BE2C (cell line): ENCODE measurements around the gene KRT35.

ENCODE experiments used
- DNase-seq: peaks from one replicate; pipeline ENCODE4 v3.0.0-alpha.2; 2020
- H3K27me3 ChIP-seq: fragments of 250-450 bp; sonication (Bioruptor Pico); 2 replicates; pipeline ENCODE4 v1.5.1; 2020; ENCODE audit warnings: mild to moderate bottlenecking
- H3K36me3 ChIP-seq: fragments of 250-450 bp; sonication (Bioruptor Pico); 2 replicates; pipeline ENCODE4 v1.5.1; 2020; ENCODE audit warnings: mild to moderate bottlenecking
- H3K4me1 ChIP-seq: fragments of 250-450 bp; sonication (Bioruptor Pico); 2 replicates; pipeline ENCODE4 v1.5.1; 2020
- H3K4me3 ChIP-seq: 2 replicates; pipeline ENCODE4 v1.5.1; 2011; ENCODE audit warnings: low read depth, low read length
- H3K9me3 ChIP-seq: fragments of 250-450 bp; sonication (Bioruptor Pico); 2 replicates; pipeline ENCODE4 v1.5.1; 2020
- TF ChIP-seq, protein P1 (sequence below): IDR thresholded peaks from 2 replicates; pipeline ENCODE4 v1.5.1; 2012; ENCODE audit warnings: mild to moderate bottlenecking, low read depth, low read length

KRT35 gene

DNA sequence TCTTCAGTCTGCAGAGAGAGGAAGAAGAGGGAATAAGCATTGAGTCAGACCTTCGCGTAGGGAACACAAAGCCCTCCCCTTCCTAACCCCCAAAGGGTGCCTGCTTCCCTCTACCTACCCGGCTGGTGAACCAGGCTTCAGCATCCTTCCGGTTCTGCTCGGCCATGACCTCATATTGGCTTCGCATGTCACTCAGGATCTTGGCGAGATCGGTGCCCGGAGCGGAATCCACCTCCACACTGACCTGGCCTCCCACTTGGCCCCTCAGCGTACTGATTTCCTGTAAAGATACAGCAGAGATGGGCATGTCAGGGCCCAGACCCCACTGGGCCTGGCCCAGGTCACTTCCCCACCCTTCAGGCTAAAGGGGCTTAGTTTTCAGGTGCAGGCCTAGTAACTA lies 43.3 kb upstream of the KRT35 start:
- Histone ChIP-seq H3K36me3 (no peaks in the 10 kb centered on the region), H3K4me1 (peaks cover 59% of the 10 kb centered on the region), H3K9me3 (no peaks in the 10 kb centered on the region), H3K4me3 (no peak overlapping the region), H3K27me3 (no peaks in the 10 kb centered on the region)
- TF ChIP-seq, protein P1, sequence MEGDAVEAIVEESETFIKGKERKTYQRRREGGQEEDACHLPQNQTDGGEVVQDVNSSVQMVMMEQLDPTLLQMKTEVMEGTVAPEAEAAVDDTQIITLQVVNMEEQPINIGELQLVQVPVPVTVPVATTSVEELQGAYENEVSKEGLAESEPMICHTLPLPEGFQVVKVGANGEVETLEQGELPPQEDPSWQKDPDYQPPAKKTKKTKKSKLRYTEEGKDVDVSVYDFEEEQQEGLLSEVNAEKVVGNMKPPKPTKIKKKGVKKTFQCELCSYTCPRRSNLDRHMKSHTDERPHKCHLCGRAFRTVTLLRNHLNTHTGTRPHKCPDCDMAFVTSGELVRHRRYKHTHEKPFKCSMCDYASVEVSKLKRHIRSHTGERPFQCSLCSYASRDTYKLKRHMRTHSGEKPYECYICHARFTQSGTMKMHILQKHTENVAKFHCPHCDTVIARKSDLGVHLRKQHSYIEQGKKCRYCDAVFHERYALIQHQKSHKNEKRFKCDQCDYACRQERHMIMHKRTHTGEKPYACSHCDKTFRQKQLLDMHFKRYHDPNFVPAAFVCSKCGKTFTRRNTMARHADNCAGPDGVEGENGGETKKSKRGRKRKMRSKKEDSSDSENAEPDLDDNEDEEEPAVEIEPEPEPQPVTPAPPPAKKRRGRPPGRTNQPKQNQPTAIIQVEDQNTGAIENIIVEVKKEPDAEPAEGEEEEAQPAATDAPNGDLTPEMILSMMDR: no peak
- no peak for DNase-seq

DNA sequence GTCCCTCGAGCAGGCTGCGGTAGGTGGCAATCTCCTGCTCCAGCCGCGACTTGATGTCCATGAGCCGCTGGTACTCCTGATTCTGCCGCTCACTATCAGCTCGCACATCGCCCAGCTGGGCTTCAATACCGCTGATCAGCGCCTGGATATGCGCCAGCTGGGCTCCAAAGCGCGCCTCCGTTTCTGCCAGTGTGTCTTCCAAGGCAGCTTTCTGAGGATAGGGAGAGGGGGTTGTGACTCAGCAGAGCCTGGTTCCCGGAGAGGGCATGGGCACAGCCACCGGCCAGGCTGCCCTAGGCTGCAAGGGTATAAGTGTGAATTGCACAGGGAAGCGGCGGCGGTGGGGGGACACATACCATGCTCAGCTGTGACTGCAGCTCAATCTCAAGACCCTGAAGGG lies 42.8 kb upstream of the KRT35 start:
- TF ChIP-seq, protein P1: no peak
- H3K4me1 ChIP-seq: peaks cover 58% of the 10 kb centered on the region

DNA sequence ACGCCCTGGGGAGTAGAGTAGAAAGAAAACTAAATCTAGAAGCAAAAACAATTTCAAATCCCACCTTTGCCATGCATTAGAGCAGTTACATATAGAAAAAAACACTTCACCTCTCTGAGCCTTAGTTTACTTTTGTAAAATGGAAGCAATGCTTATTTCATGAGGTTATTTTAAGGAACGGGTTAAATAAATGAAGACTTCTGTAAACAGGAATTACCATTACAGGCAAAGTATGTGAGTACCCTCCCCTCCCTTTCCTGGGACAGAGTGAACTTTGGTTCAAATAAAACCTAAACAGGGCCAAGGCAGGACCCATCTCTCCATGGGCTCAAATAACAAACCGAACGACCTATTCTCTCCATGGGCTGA lies 42.3 kb upstream of the KRT35 start:
- no peaks in the 10 kb centered on the region for H3K9me3 ChIP-seq
- H3K36me3 ChIP-seq: no peaks in the 10 kb centered on the region
- TF ChIP-seq, protein P1: no peak
- DNase-seq: no peak
- H3K4me1 ChIP-seq: peaks cover 56% of the 10 kb centered on the region
- H3K27me3 ChIP-seq: no peaks in the 10 kb centered on the region
- H3K4me3 ChIP-seq: no peak overlapping the region

More for the DNA sequence above, 42.8 kb upstream of the KRT35 start:
- DNase-seq: peak; percentile 73
- Histone ChIP-seq H3K27me3 (no peaks in the 10 kb centered on the region), H3K4me3 (no peak overlapping the region; the same call in 1 of the 2 replicates), H3K36me3 (no peaks in the 10 kb centered on the region), H3K9me3 (no peaks in the 10 kb centered on the region)

DNA sequence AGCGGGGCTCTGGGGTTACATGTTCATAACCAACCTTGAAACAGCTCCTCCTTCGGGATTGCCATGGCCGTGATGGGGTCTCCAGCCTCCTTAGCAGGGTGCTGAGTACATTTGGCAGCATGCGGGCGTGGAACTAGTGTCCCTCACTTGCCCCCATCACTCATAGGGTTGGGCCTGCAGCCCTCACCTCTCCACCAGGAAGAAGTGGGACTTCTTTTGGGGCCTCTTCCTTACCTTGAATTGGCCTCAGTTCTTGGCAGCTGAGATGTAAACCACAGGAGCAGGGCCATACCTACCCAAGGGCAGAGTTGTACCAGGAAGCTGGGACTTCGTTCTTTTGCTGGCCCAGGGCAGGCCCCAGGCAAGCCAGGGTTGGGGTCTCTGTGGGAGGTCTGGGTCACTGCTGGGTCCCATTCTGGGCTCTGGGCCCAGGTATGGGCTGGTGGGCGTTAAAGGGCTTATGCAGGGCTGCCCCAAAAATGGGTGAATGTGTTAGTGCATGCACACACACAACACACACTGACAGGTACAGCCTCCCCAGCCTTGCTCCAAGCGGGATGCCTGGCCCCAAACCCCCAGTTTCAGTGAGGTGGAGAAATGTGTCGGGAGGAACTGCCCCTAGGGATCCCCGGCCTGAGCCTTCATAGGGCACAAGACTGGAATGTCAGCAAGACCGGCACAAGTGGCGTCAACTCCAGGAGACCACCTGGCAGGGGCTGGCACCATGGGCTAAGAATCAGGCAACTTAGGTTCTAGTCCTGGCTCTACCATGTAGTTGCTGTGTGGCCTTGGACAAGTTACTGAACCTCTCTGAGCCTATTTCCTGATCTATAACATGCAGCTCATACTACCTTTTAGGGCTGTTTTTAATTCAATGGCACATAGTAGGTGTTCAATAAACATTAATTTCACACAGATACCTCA lies 41.6 kb upstream of the KRT35 start:
- H3K4me1 ChIP-seq: peaks cover 56% of the 10 kb centered on the region
- H3K9me3 ChIP-seq: no peaks in the 10 kb centered on the region
- H3K4me3 ChIP-seq: no peak overlapping the region
- DNase-seq: no peak
- TF ChIP-seq, protein P1: no peak
- no peaks in the 10 kb centered on the region for H3K36me3 ChIP-seq
- no peaks in the 10 kb centered on the region for H3K27me3 ChIP-seq

- H3K36me3 ChIP-seq: no peaks in the 10 kb centered on the region
- no peaks in the 10 kb centered on the region for H3K9me3 ChIP-seq
- H3K4me3 ChIP-seq: no peak overlapping the region
- no peak for DNase-seq
- TF ChIP-seq, protein P1: no peak
- no peaks in the 10 kb centered on the region for H3K27me3 ChIP-seq
- H3K4me1 ChIP-seq: peaks cover 56% of the 10 kb centered on the region
Observed at GRCh38 chr17:41521574-41522261, 40.8 kb upstream of the KRT35 start.
